HG03045 (cell line): ENCODE measurements around the gene DRAM2.
"Not testable (repeated sequence)": the region's sequence is repeated elsewhere in the genome, so short reads cannot be mapped to it uniquely, and the experiment has no call there.

Experiments
- ATAC-seq: cut with Tn5 transposase; IDR thresholded peaks from one replicate; pipeline ENCODE4 v1.9.1; 2021; ENCODE audit warnings: mild to moderate bottlenecking, moderate library complexity; ENCODE audit not compliant: unreplicated experiment

The DRAM2 gene

GRCh38 chr1:111145542-111145941 lies 5.6 kb upstream of the DRAM2 start:
- no peak for ATAC-seq

- ATAC-seq = no peak
Observed at GRCh38 chr1:111142356-111142975, 2.6 kb upstream of the DRAM2 start.

GRCh38 chr1:111141245-111142220 lies 1.6 kb upstream of the DRAM2 start:
- no peak for ATAC-seq

GRCh38 chr1:111140680-111140967 lies 731 bp upstream of the DRAM2 start:
- no peak for ATAC-seq

- ATAC-seq = peak; percentile 32
Observed at GRCh38 chr1:111139324-111139955, 453 bp downstream of the DRAM2 start.

GRCh38 chr1:111133866-111134265 lies 6.0 kb downstream of the DRAM2 start:
- ATAC-seq = no peak

- no peak for ATAC-seq
Observed at GRCh38 chr1:111131693-111132092, 8.2 kb downstream of the DRAM2 start.

- no peak for ATAC-seq
Observed at GRCh38 chr1:111129376-111129775, 10.5 kb downstream of the DRAM2 start.

GRCh38 chr1:111127923-111128643 lies 11.8 kb downstream of the DRAM2 start:
- ATAC-seq = peak; percentile 75

GRCh38 chr1:111126354-111126753 lies 13.5 kb downstream of the DRAM2 start:
- no peak for ATAC-seq

- no peak for ATAC-seq
Observed at GRCh38 chr1:111116496-111116895, 23.4 kb downstream of the DRAM2 start.

GRCh38 chr1:111110197-111110899 lies 29.5 kb downstream of the DRAM2 start:
- ATAC-seq = no peak

- ATAC-seq = no peak
Observed at GRCh38 chr1:111104981-111105380, 34.9 kb downstream of the DRAM2 start.

- ATAC-seq = no peak
Observed at GRCh38 chr1:111101854-111102642, 37.8 kb downstream of the DRAM2 start.

GRCh38 chr1:111099289-111099688 lies 40.6 kb downstream of the DRAM2 start:
- no peak for ATAC-seq

GRCh38 chr1:111097356-111098099 lies 42.4 kb downstream of the DRAM2 start:
- no peak for ATAC-seq

- not testable (repeated sequence) for ATAC-seq
Observed at GRCh38 chr1:111095421-111095820, 44.5 kb downstream of the DRAM2 start.

- no peak for ATAC-seq
Observed at GRCh38 chr1:111089638-111090037, 50.3 kb downstream of the DRAM2 start.

GRCh38 chr1:111085676-111086075 lies 54.2 kb downstream of the DRAM2 start:
- ATAC-seq = no peak
